ENCODE data around the gene ATOH8.

GRCh38 chr2:85772841-85773491 lies 19.2 kb downstream of the ATOH8 start:
- no peak for TF ChIP-seq CTCF (IDR thresholded peaks at IDR 0.05)
- no peak for TF ChIP-seq POLR2A (IDR thresholded peaks at IDR 0.05; ENCODE audit: low read depth)
- TF ChIP-seq POLR2AphosphoS5 (IDR thresholded peaks at IDR 0.05), result peak in 1 of 2 donors; percentile 36
- no peak for TF ChIP-seq EP300 (IDR thresholded peaks at IDR 0.05)

Data from esophagus muscularis mucosa (tissue), 4 donors.